GM18909 (cell line): Measurements from ENCODE around the gene NOSTRIN.
"Not testable (repeated sequence)": the region's sequence is repeated elsewhere in the genome, so short reads cannot be mapped to it uniquely, and the experiment has no call there.

Experiments
- ATAC-seq: cut with Tn5 transposase; IDR thresholded peaks from one replicate; pipeline ENCODE4 v1.9.1; 2021; ENCODE audit warnings: mild to moderate bottlenecking; ENCODE audit not compliant: unreplicated experiment, poor library complexity

Gene NOSTRIN

DNA sequence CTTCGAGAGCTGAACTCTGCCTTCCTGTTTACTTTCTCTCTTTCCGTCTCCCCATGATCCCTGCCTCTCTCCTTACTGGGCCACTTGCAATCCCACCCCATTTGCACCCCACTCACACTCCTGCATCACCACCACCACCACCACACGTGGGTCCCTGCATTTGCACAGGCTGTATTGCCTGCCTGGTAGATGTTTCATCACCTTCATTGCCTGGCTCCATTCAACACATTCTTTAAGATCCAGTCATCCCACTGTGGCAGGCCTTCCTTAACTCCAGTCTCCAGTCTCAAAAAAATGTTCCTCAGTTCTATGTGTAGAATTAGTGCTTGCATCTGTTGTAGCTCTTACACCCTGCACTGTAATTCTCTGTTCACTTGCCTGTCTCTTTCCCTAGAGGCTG is 13.9 kb downstream of the NOSTRIN start:
- ATAC-seq: no peak

DNA sequence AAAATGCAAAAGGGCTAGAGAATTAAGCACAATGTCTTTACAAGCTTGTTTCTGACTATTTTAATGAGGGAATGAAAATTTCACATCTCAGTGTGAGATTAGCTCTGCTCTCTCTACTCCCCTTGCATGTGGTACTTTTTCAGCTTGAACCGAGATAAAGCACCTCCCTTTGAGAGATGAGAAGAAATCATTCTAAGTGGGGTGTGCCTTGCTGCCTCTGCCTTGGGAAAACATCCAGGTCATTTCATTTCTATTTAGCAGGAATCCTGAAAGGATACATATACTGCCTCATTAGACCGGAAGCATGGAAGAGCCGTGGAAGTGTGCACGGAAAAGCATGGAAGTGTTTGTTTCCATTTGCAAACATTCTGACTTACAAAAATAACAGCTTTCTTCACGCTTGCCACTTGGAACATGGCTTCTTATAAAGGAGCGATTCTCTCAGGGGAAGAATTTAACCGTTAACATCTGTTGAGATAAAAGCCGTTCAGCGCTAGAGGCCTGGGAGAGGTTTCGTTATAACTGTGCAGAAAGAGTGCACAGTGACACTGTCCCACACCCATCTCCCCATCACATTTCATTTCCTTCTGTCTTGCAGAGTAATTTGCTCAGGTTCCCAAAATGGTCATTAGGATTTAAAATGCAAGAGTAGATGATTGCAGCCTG is 16.7 kb downstream of the NOSTRIN start:
- ATAC-seq: no peak

DNA sequence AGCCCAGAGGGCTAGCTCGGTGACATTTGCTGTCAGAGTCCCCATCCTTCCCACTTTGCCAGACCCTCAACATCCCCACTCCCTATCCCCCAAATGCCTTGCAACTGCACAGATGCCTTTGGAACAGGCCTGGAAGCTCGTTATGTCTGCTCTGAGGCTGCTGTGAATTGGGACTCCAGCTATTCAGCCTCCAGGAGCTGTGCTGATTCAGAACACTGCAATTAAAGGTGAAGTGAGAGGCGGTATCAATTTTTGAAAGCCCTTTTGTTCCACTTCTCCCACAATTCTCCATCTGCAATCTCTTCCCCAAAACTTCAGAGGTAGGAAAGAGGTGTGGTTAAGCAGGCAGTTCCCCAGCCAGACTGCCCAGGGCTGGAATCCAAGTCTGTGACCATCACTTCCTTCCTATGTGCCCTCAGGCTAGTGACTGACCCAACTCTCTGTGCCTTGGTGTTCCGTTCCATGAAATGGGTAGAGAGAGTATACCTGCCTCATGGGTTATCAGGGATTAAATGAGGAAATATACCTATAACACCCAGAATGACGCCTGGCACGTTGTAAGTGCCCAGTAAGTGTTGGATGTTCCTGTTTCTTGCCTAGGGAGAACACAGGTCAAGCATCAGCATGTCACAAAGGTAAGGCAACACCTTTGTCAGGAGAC is 17.5 kb downstream of the NOSTRIN start:
- no peak for ATAC-seq

DNA sequence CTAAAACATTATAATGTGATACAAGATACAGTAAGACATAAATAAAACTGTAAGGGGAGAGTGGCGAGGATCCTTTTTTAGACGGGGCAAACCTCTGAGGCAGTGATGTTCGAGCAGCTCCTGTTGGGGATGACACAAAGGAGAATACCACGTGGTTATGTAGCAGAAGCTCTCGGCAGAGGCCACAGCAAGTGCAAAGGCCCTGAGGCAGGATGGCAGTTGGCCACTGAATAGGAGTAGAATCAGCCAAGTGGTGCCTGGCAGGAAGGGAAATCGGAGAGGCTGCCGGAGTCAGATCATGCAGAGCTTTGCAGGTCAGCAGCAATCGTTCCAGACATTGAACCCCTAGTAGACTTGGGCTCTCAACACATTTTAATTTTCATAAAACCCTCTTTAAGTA is 19.1 kb downstream of the NOSTRIN start:
- no peak for ATAC-seq

DNA sequence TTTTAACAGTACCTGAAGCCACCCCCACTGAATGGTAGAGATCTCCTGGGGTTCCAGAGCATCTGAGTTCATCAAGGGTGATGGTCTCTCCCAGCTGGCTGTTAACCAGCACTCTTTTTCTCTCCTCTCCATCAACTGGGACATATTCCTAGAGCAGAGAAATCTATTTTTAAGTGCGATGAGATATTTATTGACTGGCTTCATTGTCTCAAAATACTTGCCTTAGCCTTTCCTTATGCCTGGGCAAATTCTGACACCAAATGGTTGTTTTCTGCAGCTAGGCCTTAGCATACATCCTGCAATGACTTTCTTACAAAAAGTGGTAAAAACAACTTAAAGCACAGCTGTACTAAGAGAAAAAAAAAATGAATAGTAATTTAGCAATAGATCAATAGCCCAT is 19.6 kb downstream of the NOSTRIN start:
- ATAC-seq: no peak

DNA sequence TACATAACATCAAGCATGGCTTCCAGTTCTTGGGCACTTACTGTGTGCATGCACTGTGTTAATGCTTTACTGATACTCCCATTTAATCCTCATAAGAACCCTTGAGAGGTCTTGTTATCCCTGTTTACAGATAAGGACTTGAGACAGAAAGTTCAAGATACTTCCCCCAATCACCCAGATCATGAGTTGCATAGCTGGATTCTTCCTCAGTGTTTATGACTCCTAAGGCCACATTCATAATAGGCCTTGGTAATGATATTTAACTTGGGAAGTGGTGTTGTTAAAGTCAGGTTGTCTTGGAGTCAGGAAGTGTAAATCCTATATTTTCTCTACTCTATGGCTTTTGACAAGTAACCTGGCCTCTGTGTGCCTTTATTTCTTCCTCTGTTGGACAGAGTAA is 22.7 kb downstream of the NOSTRIN start:
- ATAC-seq: no peak

DNA sequence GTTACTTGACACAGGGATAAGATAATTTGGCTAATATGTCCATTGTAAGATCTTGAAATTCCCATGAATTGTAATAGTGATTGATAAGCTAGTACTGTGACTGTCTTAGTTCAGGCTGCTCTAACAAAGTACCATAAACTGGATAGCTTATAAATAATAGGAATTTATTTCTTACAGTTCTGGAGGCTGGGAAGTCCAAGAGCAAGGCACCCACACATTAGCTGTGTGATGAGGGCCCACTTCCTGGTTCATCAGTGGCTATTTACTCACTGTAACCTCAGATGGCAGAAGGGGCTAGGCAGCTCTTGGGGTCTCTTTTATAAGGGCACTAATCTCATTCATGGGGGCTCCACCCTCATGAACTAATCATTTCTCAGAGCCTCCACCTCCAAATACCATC is 28.5 kb downstream of the NOSTRIN start:
- ATAC-seq: no peak

DNA sequence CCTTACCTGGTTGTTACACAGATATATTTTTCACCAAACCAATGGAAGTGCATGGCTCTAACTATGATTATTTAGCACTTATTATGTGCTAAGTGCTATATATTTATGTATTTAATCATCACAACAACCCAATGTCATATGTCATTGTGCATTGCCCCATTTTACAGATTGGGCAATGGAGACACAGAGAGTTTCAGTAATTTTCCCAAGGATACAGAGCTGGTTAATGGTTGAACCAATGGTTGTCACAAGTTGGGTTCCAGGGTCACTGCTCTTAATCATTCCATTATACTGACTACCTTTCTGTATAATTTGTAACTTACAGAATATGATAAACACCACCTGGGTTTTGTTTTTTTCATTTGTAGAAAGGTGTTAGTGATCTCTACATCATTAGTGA is 29.2 kb downstream of the NOSTRIN start:
- no peak for ATAC-seq

DNA sequence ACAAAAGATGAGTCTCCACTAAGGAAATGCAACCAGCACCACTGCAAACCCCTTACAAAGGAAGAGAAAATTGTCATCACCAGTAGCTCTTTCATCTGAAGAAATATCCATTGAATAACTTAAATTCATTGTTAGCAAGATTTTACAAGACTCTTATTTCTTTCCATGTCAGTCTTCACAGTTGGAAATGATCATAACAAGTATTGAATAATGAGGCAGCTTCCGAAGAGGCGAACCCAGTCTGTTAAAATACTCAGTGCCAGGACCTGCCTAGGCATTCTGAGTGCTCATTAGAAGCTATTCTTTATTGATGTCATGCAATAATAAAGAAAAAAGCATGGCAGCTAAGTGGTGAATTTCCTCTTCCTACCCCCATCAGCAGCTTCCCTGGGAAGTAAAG is 33.5 kb downstream of the NOSTRIN start:
- ATAC-seq: no peak

DNA sequence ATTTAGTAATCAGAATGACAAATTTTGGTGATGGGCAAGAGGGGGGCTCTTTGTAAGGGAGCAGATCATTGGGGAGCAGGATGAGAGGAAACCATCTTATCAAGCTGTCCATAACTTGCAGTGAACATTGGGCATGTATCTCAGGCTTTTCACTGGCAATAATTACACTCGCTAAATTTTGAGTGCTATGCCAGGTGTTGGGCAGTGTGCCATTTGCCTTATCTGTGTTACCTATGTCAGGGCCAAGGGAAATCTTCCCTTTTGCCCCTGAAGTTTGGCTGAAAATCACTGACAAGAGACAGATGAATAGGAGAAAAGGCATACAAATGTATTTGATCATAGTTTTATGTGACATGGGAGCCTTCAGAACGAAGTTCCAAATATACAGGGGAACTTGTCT is 39.0 kb downstream of the NOSTRIN start:
- no peak for ATAC-seq

DNA sequence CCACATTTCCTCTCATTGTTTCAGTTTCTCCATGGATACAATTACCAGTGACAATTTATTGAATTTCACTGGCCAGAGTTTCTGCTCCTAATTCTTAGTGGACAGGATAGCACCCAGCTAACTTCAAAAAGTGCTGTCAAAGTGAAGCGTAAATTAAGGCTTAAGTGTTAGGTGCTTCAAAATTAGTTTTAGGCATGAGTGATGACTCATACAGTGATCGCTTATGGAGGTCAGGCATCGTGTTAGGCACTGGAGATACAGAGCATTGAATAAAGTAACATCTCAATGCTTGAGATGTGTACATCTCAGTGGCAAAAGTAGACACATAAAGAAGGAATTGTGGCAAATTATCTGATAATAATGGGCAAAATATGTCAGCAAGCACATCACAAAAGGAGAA is 40.8 kb downstream of the NOSTRIN start:
- no peak for ATAC-seq

DNA sequence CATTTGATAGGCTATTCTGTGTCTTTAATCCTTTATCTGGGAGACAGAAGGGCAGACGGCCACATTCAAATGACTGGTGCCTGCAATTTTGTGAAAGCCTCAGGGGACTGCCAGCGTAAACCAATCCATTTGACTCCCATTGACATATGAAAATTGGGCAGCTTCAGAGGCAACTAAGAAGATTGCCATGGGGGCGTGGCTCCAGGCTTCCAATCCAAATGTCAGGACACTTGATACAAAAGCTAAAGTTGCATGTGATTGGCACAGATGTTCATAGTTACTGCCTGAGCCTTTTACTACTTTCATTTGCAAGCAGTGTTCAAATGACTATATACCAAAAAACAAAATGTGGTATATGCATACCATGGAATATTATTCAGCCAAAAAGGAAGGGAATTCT is 45.8 kb downstream of the NOSTRIN start:
- ATAC-seq: no peak

DNA sequence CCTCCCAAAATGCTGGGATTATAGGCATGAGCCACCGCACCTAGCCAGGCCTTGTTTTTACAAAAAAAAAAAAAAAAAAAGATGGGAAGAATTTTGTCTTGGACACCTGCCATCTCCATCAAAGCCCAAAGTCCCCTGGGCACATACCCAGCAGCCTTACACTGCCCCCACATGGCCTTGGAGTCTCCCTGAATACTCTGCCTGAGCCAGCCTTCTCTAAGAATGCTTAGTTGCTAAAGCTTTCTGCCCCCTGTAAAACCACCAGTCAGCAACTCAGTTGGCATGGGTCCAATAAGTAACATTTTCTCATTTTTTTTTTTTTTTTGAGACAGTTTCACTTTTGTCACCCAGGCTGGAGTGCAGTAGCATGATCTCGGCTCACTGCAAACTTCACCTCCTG is 47.2 kb downstream of the NOSTRIN start:
- ATAC-seq: peak; percentile 73

DNA sequence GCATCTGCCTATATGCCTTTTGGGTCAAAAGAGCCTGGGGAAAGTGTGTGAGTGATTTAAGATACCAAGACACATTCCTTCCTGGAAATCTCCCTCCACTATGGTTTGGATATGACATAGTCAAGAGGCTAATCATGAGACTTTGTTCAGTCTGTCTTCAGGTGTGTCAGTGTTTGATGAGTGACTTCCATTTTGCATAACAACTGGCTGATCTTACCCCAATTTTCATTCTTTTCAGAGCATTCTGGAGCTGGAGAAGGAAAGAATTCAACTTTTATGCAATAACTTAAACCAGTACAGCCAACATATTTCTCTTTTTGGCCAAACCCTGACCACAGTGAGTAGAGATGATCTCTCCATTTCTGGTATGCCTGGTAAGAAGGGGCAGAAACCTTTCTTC is 48.4 kb downstream of the NOSTRIN start:
- no peak for ATAC-seq

DNA sequence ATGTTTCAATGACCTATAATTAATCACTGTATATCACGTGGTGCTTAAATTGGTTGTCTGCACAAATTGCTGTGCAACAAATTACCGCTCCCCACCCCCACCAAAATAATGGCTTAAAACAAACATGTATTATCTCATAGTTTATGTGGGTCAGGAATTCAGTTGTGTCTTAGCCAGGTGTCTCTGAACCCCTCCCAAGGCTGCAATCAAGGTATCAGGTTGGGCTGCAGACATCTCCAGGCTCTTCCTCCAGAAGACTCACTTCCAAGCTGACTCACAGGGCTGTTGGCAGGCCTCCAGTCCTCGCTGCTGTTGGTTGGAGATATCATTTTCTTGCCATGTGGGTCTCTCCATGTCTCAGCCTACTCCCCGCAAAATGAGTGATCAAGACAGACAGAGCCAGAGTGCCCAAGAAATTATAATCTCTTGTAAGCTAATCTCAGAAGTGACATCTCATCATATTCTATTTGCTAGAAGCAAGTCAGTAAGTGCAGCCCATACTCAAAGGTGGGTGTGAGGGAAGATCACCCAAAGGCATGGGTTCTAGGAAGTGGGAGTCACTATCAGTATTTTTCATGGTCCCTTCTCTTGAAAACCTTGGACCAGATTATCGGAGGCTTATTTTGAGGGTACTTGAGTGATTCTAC is 49.4 kb downstream of the NOSTRIN start:
- no peak for ATAC-seq

DNA sequence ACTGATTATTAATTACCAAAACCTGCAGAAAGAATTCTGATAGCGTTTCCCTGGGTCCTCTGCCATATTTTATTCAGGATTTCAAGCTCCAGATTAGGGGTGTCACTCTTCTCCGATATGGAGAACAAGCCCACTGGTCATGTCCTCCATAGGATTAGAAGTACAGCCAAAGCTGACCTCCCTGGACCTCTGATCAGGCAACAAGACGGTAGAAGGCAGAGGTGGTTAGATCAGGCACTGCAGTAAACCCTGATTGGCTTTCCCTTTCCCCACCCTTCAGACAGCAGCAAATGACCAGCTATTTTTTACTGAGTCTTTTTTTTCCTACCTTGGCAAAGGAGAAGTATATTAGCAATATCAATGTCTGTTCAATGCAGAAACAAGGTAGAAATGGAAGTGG is 50.0 kb downstream of the NOSTRIN start:
- ATAC-seq: no peak

DNA sequence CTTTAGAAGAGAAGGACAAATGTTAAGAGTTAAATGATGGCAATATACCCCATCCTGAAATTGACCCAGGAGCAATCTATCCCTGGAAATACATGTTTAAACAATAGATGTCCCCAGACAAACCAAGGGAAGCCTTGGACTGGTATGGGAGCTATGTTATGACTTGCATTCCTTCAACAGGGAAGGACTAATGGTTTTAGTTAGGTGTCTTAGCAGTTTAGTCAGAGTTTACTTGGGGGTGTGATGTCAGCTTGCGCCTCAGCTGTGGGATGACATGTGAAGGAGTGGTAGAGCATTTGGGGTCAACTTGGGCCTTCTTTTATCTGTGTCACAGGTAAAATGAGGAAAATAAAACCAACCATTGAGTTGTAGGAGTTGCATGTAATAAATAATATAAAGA is 51.0 kb downstream of the NOSTRIN start:
- no peak for ATAC-seq

DNA sequence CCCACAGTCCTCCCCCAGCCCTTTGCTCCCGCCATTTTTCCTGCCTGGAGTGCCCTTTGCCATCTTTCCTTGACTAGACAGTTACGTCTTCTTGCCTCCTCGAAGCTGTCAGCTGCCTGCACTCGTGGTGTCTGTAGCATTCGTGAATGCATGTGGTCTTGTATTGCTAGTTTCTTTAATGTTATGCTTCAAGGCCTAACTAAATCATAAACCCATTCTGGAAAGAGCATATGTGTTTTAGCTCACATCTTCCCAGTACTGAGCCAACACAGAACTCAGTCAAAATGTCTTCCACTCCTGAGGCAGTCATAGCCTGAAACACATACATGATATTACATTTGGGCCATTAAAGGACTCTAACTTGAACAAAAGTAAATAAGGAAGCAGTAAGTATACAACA is 52.2 kb downstream of the NOSTRIN start:
- no peak for ATAC-seq

DNA sequence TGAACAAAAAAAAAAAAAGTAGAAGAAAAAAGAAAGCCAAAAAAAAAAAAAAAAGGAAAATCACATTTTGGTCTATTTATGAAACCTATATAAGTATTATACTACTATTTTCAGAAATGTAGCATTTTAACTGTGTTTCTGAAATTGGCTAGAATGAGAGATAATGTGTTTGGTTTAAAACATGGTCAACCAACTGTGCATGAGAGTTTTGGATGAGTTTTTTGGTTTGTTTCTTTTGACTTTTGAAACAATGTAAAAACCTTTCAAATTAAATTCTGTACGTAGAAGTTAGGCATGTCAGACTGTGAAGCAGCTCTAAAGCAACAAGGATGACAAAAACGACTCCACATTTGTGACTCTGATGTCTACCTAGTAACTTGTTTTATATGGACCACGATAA is 53.2 kb downstream of the NOSTRIN start:
- ATAC-seq: no peak

DNA sequence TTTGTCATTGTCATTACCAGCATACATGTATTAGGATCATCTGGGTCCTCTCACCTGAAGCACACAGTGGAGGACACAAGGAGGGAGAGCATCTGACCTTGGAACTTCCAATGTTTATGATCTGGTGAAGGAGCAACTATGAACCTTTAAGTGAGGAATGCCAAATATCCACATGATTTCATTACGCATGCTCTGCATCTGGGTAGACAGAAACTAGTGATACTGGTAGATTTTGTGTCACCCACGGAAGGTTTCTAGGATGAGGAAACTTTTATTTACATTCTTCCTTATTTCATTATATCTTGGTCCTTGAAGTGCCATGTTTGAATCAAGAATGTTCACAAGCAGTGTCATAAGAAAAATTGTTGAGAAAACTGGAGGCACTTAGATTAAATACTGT is 55.7 kb downstream of the NOSTRIN start:
- no peak for ATAC-seq

DNA sequence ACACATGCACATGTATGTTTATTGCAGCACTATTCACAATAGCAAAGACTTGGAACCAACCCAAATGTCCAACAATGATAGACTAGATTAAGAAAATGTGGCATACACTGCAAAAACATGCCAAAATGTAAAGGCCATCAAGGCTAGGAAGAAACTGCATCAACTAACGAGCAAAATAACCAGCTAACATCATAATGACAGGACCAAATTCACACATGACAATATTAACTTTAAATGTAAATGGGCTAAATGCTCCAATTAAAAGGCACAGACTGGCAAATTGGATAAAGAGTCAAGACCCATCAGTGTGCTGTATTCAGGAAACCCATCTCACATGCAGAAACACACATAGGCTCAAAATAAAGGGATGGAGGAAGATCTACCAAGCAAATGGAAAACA is 64.7 kb downstream of the NOSTRIN start:
- ATAC-seq: not testable (repeated sequence)

DNA sequence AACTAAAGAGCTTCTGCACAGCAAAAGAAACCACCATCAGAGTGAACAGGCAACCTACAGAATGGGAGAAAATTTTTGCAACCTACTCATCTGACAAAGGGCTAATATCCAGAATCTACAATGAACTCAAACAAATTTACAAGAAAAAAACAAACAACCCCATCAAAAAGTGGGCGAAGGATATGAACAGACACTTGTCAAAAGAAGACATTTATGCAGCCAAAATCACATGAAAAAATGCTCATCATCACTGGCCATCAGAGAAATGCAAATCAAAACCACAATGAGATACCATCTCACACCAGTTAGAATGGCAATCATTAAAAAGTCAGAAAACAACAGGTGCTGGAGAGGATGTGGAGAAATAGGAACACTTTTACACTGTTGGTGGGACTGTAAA is 67.9 kb downstream of the NOSTRIN start:
- not testable (repeated sequence) for ATAC-seq
